NOMO-1 treated with DMSO at 0.1 percent for 48 hours (cell line): ENCODE measurements around the gene ABCF3.
A peak's percentile ranks its signal among the peaks of the same experiment; 100 is the strongest.

Experiments
- DNase-seq: peaks from one replicate; lab custom pipeline; 2025; ENCODE audit not compliant: unreplicated experiment; lab: John Stamatoyannopoulos, UW

The ABCF3 gene

DNA sequence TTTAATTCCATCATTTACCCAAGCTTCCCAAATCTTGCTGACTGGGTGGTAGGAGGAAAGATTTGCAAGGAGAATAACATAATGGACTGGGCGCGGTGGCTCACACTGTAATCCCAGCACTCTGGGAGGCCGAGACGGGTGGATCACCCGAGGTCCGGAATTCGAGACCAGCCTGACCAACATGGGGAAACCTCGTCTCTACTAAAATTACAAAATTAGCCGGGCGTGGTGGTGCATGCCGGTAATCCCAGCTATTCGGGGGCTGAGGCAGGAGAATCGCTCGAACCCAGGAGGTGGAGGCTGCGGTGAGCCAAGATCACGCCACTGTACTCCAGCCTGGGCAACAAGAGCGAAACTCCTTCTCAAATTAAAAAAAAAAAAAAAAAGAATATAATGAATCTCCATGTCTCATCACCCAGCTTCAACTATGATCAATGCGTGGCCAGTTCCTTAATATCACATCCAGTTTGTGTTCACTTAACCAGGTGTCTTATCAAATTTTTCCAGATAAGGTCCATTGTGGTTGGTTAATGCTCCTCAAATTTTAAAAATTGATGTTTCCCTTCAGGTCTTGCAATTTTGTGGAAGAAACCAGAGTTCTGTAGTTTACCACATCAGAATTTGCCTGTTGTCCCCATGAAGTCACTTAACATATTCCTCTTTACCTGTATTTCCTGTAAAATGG lies 1.3 kb upstream of the ABCF3 start:
- DNase-seq = no peak

- peak; percentile 100 for DNase-seq
These were observed 377 bp upstream of the ABCF3 start for GRCh38 chr3:184185461-184186183.

GRCh38 chr3:184186902-184187207 lies 856 bp downstream of the ABCF3 start:
- DNase-seq = no peak

- DNase-seq = no peak
These were observed 2.1 kb downstream of the ABCF3 start for GRCh38 chr3:184188080-184188479.

DNA sequence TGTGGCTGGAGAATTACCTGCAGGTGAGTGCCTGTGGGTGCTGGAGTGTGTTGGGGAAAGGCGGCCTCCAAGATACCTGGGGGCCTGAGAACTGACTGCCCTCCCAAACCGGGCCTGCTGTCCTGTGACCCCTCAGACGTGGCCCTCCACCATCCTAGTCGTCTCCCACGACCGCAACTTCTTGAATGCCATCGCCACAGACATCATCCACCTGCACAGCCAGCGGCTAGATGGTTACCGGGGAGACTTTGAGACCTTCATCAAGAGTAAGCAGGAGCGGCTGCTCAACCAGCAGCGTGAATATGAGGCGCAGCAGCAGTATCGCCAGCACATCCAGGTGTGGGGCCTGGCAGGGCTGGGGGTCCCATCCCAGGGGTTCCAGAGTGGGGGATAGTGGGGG lies 3.4 kb downstream of the ABCF3 start:
- no peak for DNase-seq

GRCh38 chr3:184192889-184193288 lies 6.9 kb downstream of the ABCF3 start:
- no peak for DNase-seq

GRCh38 chr3:184193991-184194539 lies 8.1 kb downstream of the ABCF3 start:
- DNase-seq = no peak

GRCh38 chr3:184196536-184196935 lies 10.5 kb downstream of the ABCF3 start:
- DNase-seq = no peak

DNA sequence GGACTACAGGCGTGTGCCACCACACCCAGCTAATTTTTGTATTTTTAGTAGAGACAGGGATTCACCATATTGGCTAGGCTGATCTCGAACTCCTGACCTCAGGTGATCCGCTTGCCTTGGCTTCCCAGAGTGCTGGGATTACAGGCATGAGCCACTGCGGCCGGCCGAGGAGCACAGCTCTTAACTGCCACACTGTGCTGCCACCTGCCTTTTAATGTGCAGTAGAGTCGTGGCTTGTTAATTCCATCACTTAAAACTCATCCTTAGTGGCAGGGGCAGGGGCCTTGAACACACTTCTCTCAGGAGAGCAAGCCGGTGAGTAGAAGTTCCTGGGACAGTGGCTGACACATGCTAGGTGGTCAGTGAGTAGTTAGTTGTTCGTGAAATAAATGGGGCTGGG lies 12.5 kb downstream of the ABCF3 start:
- DNase-seq = no peak

- no peak for DNase-seq
These were observed 14.8 kb downstream of the ABCF3 start for GRCh38 chr3:184200825-184201224.

DNA sequence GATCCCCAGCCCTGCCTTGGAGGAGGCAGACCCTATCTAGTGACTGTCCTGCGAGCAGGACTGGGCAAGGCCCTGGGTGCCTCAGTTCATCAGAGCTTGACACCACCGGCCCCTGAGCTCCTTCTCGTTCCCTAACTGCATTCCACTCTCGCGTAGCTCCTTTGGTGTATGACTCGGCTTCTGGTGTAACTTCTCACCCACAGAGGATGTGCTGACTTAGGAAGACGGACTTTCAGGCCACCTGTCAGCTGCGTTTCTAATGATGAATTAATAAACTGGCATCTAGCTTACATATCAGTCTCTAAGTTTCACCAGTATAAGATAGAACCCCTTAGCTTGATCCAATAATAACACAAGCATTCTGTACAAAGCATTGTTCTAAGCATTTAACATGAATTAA lies 17.5 kb downstream of the ABCF3 start:
- no peak for DNase-seq

GRCh38 chr3:184209146-184209923 lies 23.3 kb downstream of the ABCF3 start:
- DNase-seq = no peak

DNA sequence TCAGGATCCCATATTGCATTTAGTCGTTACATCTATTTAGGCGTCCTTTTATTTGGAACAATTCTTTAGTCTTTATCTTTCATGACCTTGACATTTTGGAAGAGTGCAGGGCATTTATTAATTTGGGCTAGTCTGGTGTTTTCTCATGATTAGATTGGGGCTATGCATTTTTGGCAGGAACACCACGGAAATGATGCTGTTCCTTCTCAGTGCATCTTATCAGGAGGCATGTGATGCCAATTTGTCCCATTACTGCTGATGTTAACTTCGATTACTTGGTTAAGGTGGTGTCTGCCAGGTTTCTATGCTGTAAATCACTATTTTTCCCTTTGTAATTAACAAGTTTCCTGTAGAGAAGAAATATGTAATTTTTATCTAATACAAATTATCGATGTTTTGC lies 25.3 kb downstream of the ABCF3 start:
- DNase-seq = no peak

DNA sequence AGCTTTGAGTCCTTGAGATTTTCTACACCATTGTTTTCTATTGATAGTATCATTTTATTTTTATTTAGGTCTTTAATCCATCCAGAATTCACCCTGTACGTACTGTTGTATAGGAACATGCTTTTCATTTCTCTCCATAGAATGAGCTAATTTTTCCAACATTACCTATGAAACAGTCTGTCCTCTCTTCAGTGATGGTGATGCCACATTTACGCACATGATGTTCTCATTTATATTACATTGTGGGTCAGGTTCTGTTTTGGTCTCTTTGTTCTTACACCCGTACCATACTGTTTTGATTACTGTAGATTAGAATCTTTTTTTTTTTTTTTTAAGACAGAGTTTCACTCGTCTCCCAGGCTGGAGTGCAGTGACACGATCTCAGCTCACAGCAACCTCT lies 25.7 kb downstream of the ABCF3 start:
- no peak for DNase-seq

GRCh38 chr3:184218814-184219213 lies 32.8 kb downstream of the ABCF3 start:
- DNase-seq = no peak

GRCh38 chr3:184222521-184222920 lies 36.5 kb downstream of the ABCF3 start:
- no peak for DNase-seq

DNA sequence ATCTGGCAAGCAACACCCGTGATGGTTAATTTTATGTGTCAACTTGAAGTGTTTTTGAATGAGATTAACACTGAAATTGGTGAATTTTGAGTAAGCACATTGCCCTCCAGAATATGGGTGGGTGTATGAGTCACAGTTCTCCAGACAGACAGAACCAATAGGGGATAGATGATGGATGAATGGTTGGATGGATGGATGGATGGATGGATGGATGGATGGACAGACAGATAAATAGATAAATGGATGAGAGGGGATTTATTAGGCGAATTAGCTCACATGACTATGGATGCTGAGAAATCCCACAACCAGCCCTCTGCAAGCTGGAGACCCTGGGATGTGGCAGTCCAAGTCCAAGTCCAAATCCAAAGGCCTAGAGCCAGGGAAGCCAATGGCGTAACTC lies 37.9 kb downstream of the ABCF3 start:
- DNase-seq = no peak

- no peak for DNase-seq
These were observed 41.5 kb downstream of the ABCF3 start for GRCh38 chr3:184227481-184227935.

DNA sequence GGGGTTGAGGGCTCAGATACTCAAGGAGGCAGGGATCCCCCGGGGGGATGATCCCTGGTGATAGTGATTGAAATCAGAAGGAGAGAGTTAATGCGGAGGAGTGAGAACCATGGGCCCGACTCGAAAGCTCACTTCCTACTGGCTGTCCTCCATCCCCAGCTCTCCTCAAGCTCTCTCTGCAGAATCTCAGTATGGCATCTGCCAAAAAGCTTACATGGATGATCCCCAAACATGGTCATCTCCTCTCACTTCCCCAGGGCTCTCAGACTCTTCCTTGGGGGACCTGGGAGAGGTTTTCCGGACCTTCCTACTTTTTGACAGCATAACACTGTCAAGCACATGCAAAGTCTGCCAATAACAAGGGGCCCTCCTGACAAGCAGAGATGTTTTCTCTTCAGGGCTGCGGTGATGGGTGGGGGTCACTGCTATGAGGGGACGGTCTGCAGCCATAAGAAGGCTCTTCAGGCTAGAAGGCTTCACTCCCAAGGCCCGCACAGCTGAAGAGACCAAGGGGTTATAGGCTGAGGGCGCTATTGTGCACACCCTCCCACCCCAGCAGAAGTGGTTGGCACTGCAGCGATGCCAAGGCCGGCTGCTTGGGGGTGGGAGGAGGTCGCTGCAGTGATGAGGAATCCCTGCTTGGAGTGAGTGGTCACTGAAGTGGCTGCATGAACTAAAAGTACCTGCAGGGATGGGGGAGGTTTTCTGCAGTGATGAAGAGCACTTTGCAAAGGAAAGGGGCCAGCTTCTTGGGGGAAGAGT lies 42.6 kb downstream of the ABCF3 start:
- DNase-seq = no peak

- peak; percentile 64 for DNase-seq
These were observed 43.5 kb downstream of the ABCF3 start, which contains the start of gene VWA5B2 for GRCh38 chr3:184229394-184230080. Gene VWA5B2, plus strand, starts transcription at chr3:184229585. Its CDS starts 944 bp downstream, at chr3:184230529.
